ENCODE results near the gene GTF3C5. TPM values are rescaled to one million over a fixed set of nuclear protein-coding genes. Genes with fewer than 3 reads are reported as not detected.
"Not testable (repeated sequence)": the region's sequence is repeated elsewhere in the genome, so short reads cannot be mapped to it uniquely, and the experiment has no call there.

The GTF3C5 gene
- total RNA-seq, 1 donor from 2014 or later: 94.0 TPM

DNA sequence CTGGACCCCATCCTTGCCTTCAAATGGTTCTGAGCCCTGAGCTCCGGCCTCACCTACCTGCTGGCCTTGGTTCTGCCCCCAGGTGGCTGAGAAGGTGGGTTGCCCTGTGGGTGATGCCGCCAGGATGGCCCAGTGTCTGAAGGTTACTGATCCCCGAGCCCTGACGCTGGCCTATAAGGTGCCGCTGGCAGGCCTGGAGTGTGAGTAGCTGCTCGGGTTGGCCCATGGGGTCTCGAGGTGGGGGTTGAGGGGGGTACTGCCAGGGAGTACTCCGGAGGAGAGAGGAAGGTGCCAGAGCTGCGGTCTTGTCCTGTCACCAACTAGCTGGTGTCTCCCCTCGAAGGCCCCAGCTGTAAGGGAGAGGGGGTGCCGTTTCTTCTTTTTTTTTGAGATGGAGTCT, 36.2 kb downstream of the GTF3C5 start:
- Mint-ChIP-seq H3K27me3 (no peaks in the 10 kb centered on the region), H3K36me3 (ENCODE audit: insufficient read depth) (peaks cover 3% of the 10 kb centered on the region), H3K27ac (no peak overlapping the region), H3K4me1 (ENCODE audit: low read depth) (no peaks in the 10 kb centered on the region), H3K4me3 (ENCODE audit: low read depth) (no peak overlapping the region), H3K9me3 (ENCODE audit: low read depth) (no peaks in the 10 kb centered on the region)
- DNase-seq (ENCODE audit: low spot score, unreplicated experiment): no peak
- TF ChIP-seq, protein P1, sequence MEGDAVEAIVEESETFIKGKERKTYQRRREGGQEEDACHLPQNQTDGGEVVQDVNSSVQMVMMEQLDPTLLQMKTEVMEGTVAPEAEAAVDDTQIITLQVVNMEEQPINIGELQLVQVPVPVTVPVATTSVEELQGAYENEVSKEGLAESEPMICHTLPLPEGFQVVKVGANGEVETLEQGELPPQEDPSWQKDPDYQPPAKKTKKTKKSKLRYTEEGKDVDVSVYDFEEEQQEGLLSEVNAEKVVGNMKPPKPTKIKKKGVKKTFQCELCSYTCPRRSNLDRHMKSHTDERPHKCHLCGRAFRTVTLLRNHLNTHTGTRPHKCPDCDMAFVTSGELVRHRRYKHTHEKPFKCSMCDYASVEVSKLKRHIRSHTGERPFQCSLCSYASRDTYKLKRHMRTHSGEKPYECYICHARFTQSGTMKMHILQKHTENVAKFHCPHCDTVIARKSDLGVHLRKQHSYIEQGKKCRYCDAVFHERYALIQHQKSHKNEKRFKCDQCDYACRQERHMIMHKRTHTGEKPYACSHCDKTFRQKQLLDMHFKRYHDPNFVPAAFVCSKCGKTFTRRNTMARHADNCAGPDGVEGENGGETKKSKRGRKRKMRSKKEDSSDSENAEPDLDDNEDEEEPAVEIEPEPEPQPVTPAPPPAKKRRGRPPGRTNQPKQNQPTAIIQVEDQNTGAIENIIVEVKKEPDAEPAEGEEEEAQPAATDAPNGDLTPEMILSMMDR (IDR thresholded peaks at IDR 0.05; ENCODE audit: unreplicated experiment): no peak

DNA sequence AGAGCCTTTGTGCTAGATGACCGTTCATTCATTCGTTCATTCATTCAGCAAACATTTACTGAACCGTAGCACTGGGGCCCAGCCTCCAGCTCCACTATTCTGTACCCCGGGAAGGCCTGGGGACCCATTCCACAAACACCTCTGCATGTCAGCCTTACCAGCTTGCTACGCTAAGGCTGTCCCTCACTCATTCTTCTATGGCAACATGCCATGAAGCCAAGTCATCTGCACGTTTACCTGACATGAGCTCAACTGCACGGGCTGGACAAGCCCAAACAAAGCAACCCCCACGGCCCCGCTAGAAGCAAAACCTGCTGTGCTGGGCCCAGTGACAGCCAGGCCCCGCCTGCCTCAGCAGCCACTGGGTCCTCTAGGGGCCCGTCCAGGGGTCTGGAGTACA, 37.0 kb downstream of the GTF3C5 start:
- no peak for DNase-seq (ENCODE audit: low spot score, unreplicated experiment)
- H3K9me3 Mint-ChIP-seq (ENCODE audit: low read depth): no peaks in the 10 kb centered on the region
- H3K36me3 Mint-ChIP-seq (ENCODE audit: insufficient read depth): peaks cover 3% of the 10 kb centered on the region
- H3K4me3 Mint-ChIP-seq (ENCODE audit: low read depth): no peak overlapping the region
- TF ChIP-seq, protein P1 (IDR thresholded peaks at IDR 0.05; ENCODE audit: unreplicated experiment): no peak
- no peaks in the 10 kb centered on the region for H3K4me1 Mint-ChIP-seq (ENCODE audit: low read depth)
- no peak overlapping the region for H3K27ac Mint-ChIP-seq
- no peaks in the 10 kb centered on the region for H3K27me3 Mint-ChIP-seq

DNA sequence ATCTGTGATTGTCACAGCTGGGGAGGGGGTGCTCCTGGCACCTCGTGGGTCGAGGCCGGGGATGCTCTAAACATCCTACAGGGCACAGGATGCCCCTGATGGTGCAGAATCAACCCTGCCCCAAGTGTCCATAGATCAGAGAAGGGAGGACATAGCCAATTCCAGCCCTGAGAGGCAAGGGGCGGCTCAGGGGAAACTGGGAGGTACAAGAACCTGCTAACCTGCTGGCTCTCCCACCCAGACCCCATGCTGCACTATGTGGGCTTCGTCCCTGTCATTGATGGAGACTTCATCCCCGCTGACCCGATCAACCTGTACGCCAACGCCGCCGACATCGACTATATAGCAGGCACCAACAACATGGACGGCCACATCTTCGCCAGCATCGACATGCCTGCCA, 37.6 kb downstream of the GTF3C5 start:
- not testable (repeated sequence) for H3K4me3 Mint-ChIP-seq (ENCODE audit: low read depth); DNase-seq (ENCODE audit: low spot score, unreplicated experiment); H3K4me1 Mint-ChIP-seq (ENCODE audit: low read depth); H3K27ac Mint-ChIP-seq; H3K27me3 Mint-ChIP-seq; H3K9me3 Mint-ChIP-seq (ENCODE audit: low read depth); H3K36me3 Mint-ChIP-seq (ENCODE audit: insufficient read depth)

DNA sequence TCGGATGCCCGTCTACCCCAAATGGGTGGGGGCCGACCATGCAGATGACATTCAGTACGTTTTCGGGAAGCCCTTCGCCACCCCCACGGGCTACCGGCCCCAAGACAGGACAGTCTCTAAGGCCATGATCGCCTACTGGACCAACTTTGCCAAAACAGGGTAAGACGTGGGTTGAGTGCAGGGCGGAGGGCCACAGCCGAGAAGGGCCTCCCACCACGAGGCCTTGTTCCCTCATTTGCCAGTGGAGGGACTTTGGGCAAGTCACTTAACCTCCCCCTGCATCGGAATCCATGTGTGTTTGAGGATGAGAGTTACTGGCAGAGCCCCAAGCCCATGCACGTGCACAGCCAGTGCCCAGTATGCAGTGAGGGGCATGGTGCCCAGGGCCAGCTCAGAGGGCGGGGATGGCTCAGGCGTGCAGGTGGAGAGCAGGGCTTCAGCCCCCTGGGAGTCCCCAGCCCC, 39.7 kb downstream of the GTF3C5 start:
- DNase-seq (ENCODE audit: low spot score, unreplicated experiment): not testable (repeated sequence)

DNA sequence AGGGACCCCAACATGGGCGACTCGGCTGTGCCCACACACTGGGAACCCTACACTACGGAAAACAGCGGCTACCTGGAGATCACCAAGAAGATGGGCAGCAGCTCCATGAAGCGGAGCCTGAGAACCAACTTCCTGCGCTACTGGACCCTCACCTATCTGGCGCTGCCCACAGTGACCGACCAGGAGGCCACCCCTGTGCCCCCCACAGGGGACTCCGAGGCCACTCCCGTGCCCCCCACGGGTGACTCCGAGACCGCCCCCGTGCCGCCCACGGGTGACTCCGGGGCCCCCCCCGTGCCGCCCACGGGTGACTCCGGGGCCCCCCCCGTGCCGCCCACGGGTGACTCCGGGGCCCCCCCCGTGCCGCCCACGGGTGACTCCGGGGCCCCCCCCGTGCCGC, 40.2 kb downstream of the GTF3C5 start:
- not testable (repeated sequence) for DNase-seq (ENCODE audit: low spot score, unreplicated experiment); H3K36me3 Mint-ChIP-seq (ENCODE audit: insufficient read depth); H3K27me3 Mint-ChIP-seq; H3K27ac Mint-ChIP-seq; H3K4me1 Mint-ChIP-seq (ENCODE audit: low read depth); H3K9me3 Mint-ChIP-seq (ENCODE audit: low read depth); H3K4me3 Mint-ChIP-seq (ENCODE audit: low read depth)

More for the DNA sequence above, 39.7 kb downstream of the GTF3C5 start:
- not testable (repeated sequence) for H3K4me3 Mint-ChIP-seq (ENCODE audit: low read depth); H3K27ac Mint-ChIP-seq; H3K4me1 Mint-ChIP-seq (ENCODE audit: low read depth); H3K9me3 Mint-ChIP-seq (ENCODE audit: low read depth); H3K36me3 Mint-ChIP-seq (ENCODE audit: insufficient read depth); H3K27me3 Mint-ChIP-seq

DNA sequence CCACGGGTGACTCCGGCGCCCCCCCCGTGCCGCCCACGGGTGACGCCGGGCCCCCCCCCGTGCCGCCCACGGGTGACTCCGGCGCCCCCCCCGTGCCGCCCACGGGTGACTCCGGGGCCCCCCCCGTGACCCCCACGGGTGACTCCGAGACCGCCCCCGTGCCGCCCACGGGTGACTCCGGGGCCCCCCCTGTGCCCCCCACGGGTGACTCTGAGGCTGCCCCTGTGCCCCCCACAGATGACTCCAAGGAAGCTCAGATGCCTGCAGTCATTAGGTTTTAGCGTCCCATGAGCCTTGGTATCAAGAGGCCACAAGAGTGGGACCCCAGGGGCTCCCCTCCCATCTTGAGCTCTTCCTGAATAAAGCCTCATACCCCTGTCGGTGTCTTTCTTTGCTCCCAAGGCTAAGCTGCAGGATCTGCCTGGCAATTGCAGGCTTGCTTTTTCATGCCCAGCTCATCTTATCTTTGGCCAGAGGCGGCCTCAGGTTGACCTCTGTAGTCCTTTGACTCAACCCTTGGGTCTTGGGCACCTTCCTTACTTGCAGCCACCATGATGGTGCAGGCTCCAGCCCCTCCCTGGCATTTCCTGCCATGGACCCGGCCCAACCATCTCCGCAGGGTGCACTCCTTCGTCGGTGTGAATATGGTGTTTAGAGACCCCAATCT, 40.8 kb downstream of the GTF3C5 start:
- DNase-seq (ENCODE audit: low spot score, unreplicated experiment): no peak
- Mint-ChIP-seq H3K36me3 (ENCODE audit: insufficient read depth) (peaks cover 3% of the 10 kb centered on the region), H3K9me3 (ENCODE audit: low read depth) (no peaks in the 10 kb centered on the region), H3K4me3 (ENCODE audit: low read depth) (no peak overlapping the region), H3K27me3 (no peaks in the 10 kb centered on the region), H3K27ac (no peak overlapping the region), H3K4me1 (ENCODE audit: low read depth) (no peaks in the 10 kb centered on the region)
- TF ChIP-seq, protein P1 (IDR thresholded peaks at IDR 0.05; ENCODE audit: unreplicated experiment): no peak

DNA sequence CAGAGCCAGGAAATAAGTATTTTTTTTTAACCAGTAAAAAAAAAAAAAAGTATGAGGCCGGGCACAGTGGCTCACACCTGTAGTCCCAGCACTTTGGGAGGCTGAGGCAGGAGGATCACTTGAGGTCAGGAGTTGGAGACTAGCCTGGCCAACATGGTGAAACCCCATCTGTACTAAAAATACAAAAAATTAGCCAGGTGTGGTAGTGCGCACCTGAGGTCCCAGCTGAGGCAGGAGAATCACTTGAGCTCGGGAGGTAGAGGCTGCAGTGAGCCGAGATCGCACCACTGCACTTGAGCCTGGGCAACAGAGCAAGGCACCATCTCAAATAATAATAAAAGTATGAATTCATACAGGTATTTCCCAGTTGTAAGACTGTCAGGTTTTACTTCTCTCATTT, 41.4 kb downstream of the GTF3C5 start:
- not testable (repeated sequence) for H3K4me1 Mint-ChIP-seq (ENCODE audit: low read depth); H3K36me3 Mint-ChIP-seq (ENCODE audit: insufficient read depth); DNase-seq (ENCODE audit: low spot score, unreplicated experiment); H3K27ac Mint-ChIP-seq; H3K4me3 Mint-ChIP-seq (ENCODE audit: low read depth); H3K27me3 Mint-ChIP-seq; H3K9me3 Mint-ChIP-seq (ENCODE audit: low read depth)
